DOHH2 (cell line): Measurements from ENCODE around the gene HLA-DQB1.
"Not testable (repeated sequence)": the region's sequence is repeated elsewhere in the genome, so short reads cannot be mapped to it uniquely, and the experiment has no call there.

Experiments
- H3F3A ChIP-seq: fragments of 200-600 bp; sonication (generic), shearing (Covaris generic); 2 replicates; pipeline ENCODE4 v1.6.0; 2016; ENCODE audit warnings: antibody characterized with exemption, mild to moderate bottlenecking; ENCODE audit not compliant: control insufficient read depth, insufficient read depth
- H3K27ac ChIP-seq: fragments of 200-600 bp; sonication (generic); 2 replicates; pipeline ENCODE4 v1.5.1; 2014; ENCODE audit warnings: low read depth, mild to moderate bottlenecking, low read length, moderate library complexity
- H3K27me3 ChIP-seq: fragments of 200-600 bp; sonication (generic); 2 replicates; pipeline ENCODE4 v1.6.1; 2014; ENCODE audit warnings: mild to moderate bottlenecking, low read length, mixed read lengths; ENCODE audit not compliant: control insufficient read depth
- H3K36me3 ChIP-seq: fragments of 200-600 bp; sonication (generic); 2 replicates; pipeline ENCODE4 v1.6.1; 2014; ENCODE audit warnings: mild to moderate bottlenecking, low read length, moderate library complexity, mixed read lengths; ENCODE audit not compliant: control insufficient read depth
- H3K4me1 ChIP-seq: fragments of 200-600 bp; sonication (generic); 2 replicates; pipeline ENCODE4 v1.6.1; 2014; ENCODE audit warnings: mild to moderate bottlenecking, low read length, mixed read lengths; ENCODE audit not compliant: control insufficient read depth
- H3K4me2 ChIP-seq: fragments of 200-600 bp; sonication (generic); 2 replicates; pipeline ENCODE4 v1.6.0; 2014; ENCODE audit warnings: mild to moderate bottlenecking, low read length, moderate library complexity
- H3K4me3 ChIP-seq: fragments of 200-600 bp; sonication (generic); 2 replicates; pipeline ENCODE4 v1.5.1; 2014; ENCODE audit warnings: mild to moderate bottlenecking, low read length, mixed read lengths
- H3K79me2 ChIP-seq: fragments of 200-600 bp; sonication (generic); 2 replicates; pipeline ENCODE4 v1.6.1; 2014; ENCODE audit warnings: mild to moderate bottlenecking, low read length, mixed read lengths; ENCODE audit not compliant: control insufficient read depth
- H3K9me2 ChIP-seq: fragments of 200-600 bp; sonication (generic); replicated peaks from 2 replicates; pipeline ENCODE4 v1.6.1; 2014; ENCODE audit warnings: mild to moderate bottlenecking, low read length, mixed read lengths; ENCODE audit not compliant: control insufficient read depth
- H3K9me3 ChIP-seq: fragments of 200-600 bp; sonication (generic); 2 replicates; pipeline ENCODE4 v1.6.1; 2014; ENCODE audit warnings: antibody characterized with exemption, low read length, mixed read lengths; ENCODE audit not compliant: control insufficient read depth, insufficient read depth
- H4K20me1 ChIP-seq: fragments of 200-600 bp; sonication (generic); 2 replicates; pipeline ENCODE4 v1.6.0; 2014; ENCODE audit warnings: low read depth, mild to moderate bottlenecking, antibody characterized with exemption, low read length, moderate library complexity; ENCODE audit not compliant: control insufficient read depth, insufficient read depth
- EZH2phosphoT487 ChIP-seq: fragments of 200-600 bp; sonication (generic); IDR thresholded peaks from 2 replicates; pipeline ENCODE4 v1.6.1; 2017; ENCODE audit warnings: borderline replicate concordance, mild to moderate bottlenecking, antibody characterized with exemption, low read length, moderate library complexity, mixed read lengths
- TF ChIP-seq, protein P1 (sequence below): fragments of 200-600 bp; sonication (generic); IDR thresholded peaks from one replicate; pipeline ENCODE4 v1.5.1; 2014; ENCODE audit warnings: antibody characterized with exemption, mild to moderate bottlenecking, low read depth, low read length; ENCODE audit not compliant: poor library complexity, severe bottlenecking

HLA-DQB1 gene

DNA sequence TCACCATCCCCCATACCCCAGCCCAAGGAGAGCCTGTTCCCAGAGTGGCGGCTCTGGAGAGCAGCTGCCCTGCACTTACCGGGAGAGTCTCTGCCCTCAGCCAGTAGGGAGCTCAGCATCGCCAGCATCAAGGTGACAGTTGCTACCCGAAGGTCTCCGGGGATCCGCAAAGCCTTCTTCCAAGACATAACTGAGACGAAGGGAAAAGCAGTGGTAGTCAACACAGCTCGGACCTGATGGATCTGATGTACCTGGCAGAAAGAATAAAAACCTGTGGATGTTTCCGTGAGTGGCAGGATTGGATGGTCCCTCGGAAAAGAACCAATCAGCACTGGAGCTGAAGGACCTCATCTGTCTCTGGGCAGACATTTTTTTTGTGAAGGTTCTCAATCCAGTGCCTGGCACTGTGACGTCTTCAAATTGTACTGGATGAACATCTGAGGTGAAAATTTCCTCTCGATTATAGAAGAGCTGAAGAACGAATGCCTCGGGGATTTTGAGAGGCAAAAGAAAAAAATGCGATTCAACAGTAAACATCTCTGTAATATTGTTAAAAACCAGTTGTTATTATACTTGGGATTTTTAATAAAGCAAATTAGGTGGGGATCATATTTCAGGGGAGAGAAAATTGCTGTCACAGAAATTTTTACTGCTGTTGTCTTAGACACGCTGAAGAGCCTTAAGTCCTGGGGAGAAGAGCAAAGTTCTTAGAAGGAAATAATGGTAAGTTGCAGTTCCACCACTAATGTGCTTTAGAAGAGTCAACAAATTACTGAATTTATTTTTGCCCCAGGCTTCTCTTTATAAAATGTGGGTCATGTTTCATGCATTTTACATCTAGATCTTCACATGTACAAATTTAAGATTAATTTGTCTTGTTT lies at the start of gene HLA-DQB1:
Gene HLA-DQB1, minus strand, starts transcription at position 238 of the 881 bp plus-strand sequence. Its CDS starts 50 bp downstream, at position 188.
- H3K36me3 ChIP-seq = peaks cover 13% of the 10 kb centered on the region
- H3K79me2 ChIP-seq = peaks cover 16% of the 10 kb centered on the region
- TF ChIP-seq, protein P1, sequence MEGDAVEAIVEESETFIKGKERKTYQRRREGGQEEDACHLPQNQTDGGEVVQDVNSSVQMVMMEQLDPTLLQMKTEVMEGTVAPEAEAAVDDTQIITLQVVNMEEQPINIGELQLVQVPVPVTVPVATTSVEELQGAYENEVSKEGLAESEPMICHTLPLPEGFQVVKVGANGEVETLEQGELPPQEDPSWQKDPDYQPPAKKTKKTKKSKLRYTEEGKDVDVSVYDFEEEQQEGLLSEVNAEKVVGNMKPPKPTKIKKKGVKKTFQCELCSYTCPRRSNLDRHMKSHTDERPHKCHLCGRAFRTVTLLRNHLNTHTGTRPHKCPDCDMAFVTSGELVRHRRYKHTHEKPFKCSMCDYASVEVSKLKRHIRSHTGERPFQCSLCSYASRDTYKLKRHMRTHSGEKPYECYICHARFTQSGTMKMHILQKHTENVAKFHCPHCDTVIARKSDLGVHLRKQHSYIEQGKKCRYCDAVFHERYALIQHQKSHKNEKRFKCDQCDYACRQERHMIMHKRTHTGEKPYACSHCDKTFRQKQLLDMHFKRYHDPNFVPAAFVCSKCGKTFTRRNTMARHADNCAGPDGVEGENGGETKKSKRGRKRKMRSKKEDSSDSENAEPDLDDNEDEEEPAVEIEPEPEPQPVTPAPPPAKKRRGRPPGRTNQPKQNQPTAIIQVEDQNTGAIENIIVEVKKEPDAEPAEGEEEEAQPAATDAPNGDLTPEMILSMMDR = no peak
- no peak for TF ChIP-seq EZH2phosphoT487
- peaks cover 81% of the 10 kb centered on the region for H3K4me1 ChIP-seq
- H3K27ac ChIP-seq = peak within 1 kb of the TSS; percentile 27
- 0 out of 2 replicates have a peak, but pooled peaks cover 4% of the 10 kb centered on the region for H3K27me3 ChIP-seq
- H3K9me2 ChIP-seq = no peaks in the 10 kb centered on the region
- H4K20me1 ChIP-seq = no peaks in the 10 kb centered on the region
- H3K9me3 ChIP-seq = no peaks in the 10 kb centered on the region
- peaks cover 19% of the 10 kb centered on the region for H3F3A ChIP-seq
- peak within 1 kb of the TSS; percentile 89 for H3K4me2 ChIP-seq
- H3K4me3 ChIP-seq = peak within 1 kb of the TSS; percentile 92

DNA sequence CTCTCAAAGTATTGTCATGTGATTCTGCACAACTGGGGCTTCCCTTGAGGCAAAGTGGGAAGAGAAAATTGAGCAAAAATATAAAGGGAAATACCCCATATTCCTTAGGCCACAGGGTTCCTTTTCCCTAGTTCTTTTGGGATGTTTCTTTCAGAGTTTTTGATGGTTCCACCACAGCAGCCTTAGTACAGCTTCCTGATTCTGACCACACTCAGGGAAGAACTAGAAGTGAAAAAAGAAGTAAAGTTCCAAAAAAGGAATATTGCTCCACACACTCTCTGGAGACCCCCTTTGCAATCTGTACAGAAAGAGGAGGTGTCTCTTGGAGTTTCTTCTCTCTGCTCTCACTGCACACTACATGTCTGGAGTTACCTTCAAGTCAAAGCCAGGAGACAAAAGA lies 46.8 kb upstream of the HLA-DQB1 start:
- Histone ChIP-seq H4K20me1 (no peaks in the 10 kb centered on the region), H3K27ac (no peak overlapping the region), H3K4me2 (no peak overlapping the region), H3K9me3 (no peaks in the 10 kb centered on the region), H3K4me1 (no peaks in the 10 kb centered on the region), H3K79me2 (no peaks in the 10 kb centered on the region), H3K9me2 (no peaks in the 10 kb centered on the region), H3K36me3 (no peaks in the 10 kb centered on the region), H3F3A (no peaks in the 10 kb centered on the region), H3K4me3 (no peak overlapping the region), H3K27me3 (peaks cover 3% of the 10 kb centered on the region; the same call in 1 of the 2 replicates)
- TF ChIP-seq, protein P1 = no peak
- TF ChIP-seq EZH2phosphoT487 = no peak

DNA sequence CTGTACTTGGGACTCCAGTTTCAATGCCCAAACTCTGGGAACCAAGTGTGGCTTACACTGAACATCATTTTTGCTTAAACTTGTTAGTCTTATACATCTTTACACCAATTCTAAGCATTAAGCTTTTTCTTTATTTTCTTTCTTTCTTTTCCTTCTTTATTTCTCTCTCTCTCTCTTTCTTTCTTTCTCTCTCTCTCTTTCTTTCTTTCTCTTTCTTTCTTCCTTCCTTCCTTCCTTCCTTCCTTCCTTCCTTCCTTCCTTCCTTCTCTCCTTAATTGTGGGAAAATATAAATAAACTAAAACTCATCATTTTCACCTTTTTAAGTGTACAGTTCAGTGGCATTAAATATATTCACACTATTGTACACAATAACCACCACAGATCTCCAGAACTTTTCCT lies 43.2 kb upstream of the HLA-DQB1 start:
- Histone ChIP-seq H3K36me3 (no peaks in the 10 kb centered on the region), H3K4me1 (no peaks in the 10 kb centered on the region), H3K4me3 (no peak overlapping the region), H3F3A (no peaks in the 10 kb centered on the region), H4K20me1 (no peaks in the 10 kb centered on the region), H3K79me2 (no peaks in the 10 kb centered on the region), H3K4me2 (no peak overlapping the region), H3K27ac (no peak overlapping the region), H3K27me3 (no peaks in the 10 kb centered on the region; the same call in 1 of the 2 replicates), H3K9me3 (no peaks in the 10 kb centered on the region), H3K9me2 (no peaks in the 10 kb centered on the region)
- TF ChIP-seq, protein P1 = no peak
- no peak for TF ChIP-seq EZH2phosphoT487

DNA sequence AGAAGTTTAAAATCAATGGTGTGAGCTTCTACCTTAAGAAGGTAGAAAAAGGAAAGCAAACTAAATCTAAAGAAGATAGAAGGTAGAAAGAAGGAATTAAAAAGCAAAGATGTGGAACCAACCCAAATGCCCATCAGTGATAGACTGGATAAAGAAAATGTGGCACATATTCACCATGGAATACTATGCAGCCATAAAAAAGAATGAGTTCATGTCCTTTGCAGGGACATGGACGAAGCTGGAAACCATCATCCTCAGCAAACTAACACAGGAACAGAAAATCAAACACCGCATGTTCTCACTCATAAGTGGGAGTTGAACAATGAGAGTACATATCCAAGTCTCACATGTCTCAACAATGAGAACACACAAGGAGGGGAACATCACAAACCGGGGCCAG lies 38.7 kb upstream of the HLA-DQB1 start:
- not testable (repeated sequence) for H3K27ac ChIP-seq, H3F3A ChIP-seq, H3K9me2 ChIP-seq, H3K9me3 ChIP-seq, H3K4me3 ChIP-seq, H3K36me3 ChIP-seq, H4K20me1 ChIP-seq, H3K4me2 ChIP-seq, H3K79me2 ChIP-seq, H3K27me3 ChIP-seq
- peaks cover 12% of the 10 kb centered on the region for H3K4me1 ChIP-seq
